Karpas-422 (cell line): ENCODE measurements around the gene AGAP1. TPM values are rescaled to one million over a fixed set of nuclear protein-coding genes. Genes with fewer than 3 reads are reported as not detected.

ENCODE experiments used
- DNase-seq: peaks from one replicate; pipeline ENCODE4 v3.0.0-alpha.2; 2015
- H2AFZ ChIP-seq: fragments of 200-600 bp; sonication (generic); 2 replicates; pipeline ENCODE4 v1.6.1; 2014; ENCODE audit warnings: antibody characterized with exemption, low read length, mixed read lengths
- H3K27ac ChIP-seq: fragments of 200-600 bp; sonication (generic); 2 replicates; pipeline ENCODE4 v1.5.1; 2014; ENCODE audit warnings: mild to moderate bottlenecking, low read length, moderate library complexity
- H3K27me3 ChIP-seq: fragments of 200-600 bp; sonication (generic); 2 replicates; pipeline ENCODE4 v1.6.1; 2014; ENCODE audit warnings: low read length, mixed read lengths
- H3K36me3 ChIP-seq: fragments of 200-600 bp; sonication (generic); 2 replicates; pipeline ENCODE4 v1.6.1; 2014; ENCODE audit warnings: low read length, mixed read lengths; ENCODE audit not compliant: insufficient read depth
- H3K4me1 ChIP-seq: fragments of 200-600 bp; sonication (generic); 2 replicates; pipeline ENCODE4 v1.6.1; 2014; ENCODE audit warnings: mild to moderate bottlenecking, low read length, mixed read lengths
- H3K4me2 ChIP-seq: fragments of 200-600 bp; sonication (generic); 2 replicates; pipeline ENCODE4 v1.6.1; 2014; ENCODE audit warnings: low read length, low read depth, mild to moderate bottlenecking; ENCODE audit not compliant: poor library complexity, severe bottlenecking
- H3K4me3 ChIP-seq: fragments of 200-600 bp; sonication (generic); 2 replicates; pipeline ENCODE4 v1.5.1; 2014; ENCODE audit warnings: mild to moderate bottlenecking, antibody characterized with exemption, low read length, mixed read lengths
- H3K79me2 ChIP-seq: fragments of 200-600 bp; sonication (generic); 2 replicates; pipeline ENCODE4 v1.6.1; 2014; ENCODE audit warnings: mild to moderate bottlenecking, low read length, mixed read lengths
- H3K9ac ChIP-seq: fragments of 200-600 bp; sonication (generic); 2 replicates; pipeline ENCODE4 v1.6.0; 2014; ENCODE audit warnings: low read length
- H3K9me2 ChIP-seq: fragments of 200-600 bp; sonication (generic), shearing (Covaris generic); replicated peaks from 2 replicates; pipeline ENCODE4 v1.6.0; 2014; ENCODE audit warnings: mild to moderate bottlenecking, low read length, moderate library complexity; ENCODE audit not compliant: insufficient read depth
- H3K9me3 ChIP-seq: fragments of 300-700, 200-600 bp; sonication (generic); 2 replicates; pipeline ENCODE4 v1.6.1; 2014; ENCODE audit warnings: low read length, mixed read lengths
- H4K20me1 ChIP-seq: fragments of 200-600 bp; sonication (generic); 2 replicates; pipeline ENCODE4 v1.6.1; 2014; ENCODE audit warnings: mild to moderate bottlenecking, antibody characterized with exemption, low read length, low read depth; ENCODE audit not compliant: insufficient read depth
- total RNA-seq: library from RNA; depleted of rRNA; stranded (reverse); fragments of >200 nt; shearing (Covaris generic); gene quantifications from 2 replicates; pipeline ENCODE4 v1.2.3, GENCODE V29; 2014; ENCODE audit warnings: low replicate concordance

Gene AGAP1
- total RNA-seq, 1 experiment from 2014 or later, result not detected

DNA sequence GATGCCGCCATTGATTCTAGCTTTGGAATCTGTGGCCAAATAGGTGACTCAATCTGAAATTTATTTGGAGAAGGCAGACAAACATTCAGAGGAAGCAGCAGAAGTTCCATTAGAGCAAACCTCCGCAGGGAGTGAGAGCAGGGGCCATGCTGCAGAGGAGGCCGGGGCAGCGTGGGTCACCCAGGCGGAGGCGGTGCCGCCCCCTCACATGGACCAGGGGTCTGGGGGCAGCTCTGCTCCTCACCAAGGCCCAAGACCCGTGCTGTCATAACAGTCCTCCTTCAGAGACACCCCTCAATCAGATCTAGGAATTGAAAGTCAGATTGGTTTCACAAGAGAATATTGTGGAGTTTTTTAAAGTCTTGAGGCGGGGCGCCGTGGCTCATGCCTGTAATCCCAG lies 582.0 kb downstream of the AGAP1 start:
- Histone ChIP-seq H4K20me1 (no peaks in the 10 kb centered on the region), H3K4me3 (no peak overlapping the region), H3K4me2 (no peak overlapping the region), H3K27ac (no peak overlapping the region), H3K9ac (no peak overlapping the region), H3K79me2 (no peaks in the 10 kb centered on the region), H2AFZ (no peak overlapping the region), H3K9me3 (no peaks in the 10 kb centered on the region), H3K27me3 (no peaks in the 10 kb centered on the region), H3K9me2 (no peaks in the 10 kb centered on the region), H3K4me1 (no peaks in the 10 kb centered on the region), H3K36me3 (no peaks in the 10 kb centered on the region)
- DNase-seq, result no peak

DNA sequence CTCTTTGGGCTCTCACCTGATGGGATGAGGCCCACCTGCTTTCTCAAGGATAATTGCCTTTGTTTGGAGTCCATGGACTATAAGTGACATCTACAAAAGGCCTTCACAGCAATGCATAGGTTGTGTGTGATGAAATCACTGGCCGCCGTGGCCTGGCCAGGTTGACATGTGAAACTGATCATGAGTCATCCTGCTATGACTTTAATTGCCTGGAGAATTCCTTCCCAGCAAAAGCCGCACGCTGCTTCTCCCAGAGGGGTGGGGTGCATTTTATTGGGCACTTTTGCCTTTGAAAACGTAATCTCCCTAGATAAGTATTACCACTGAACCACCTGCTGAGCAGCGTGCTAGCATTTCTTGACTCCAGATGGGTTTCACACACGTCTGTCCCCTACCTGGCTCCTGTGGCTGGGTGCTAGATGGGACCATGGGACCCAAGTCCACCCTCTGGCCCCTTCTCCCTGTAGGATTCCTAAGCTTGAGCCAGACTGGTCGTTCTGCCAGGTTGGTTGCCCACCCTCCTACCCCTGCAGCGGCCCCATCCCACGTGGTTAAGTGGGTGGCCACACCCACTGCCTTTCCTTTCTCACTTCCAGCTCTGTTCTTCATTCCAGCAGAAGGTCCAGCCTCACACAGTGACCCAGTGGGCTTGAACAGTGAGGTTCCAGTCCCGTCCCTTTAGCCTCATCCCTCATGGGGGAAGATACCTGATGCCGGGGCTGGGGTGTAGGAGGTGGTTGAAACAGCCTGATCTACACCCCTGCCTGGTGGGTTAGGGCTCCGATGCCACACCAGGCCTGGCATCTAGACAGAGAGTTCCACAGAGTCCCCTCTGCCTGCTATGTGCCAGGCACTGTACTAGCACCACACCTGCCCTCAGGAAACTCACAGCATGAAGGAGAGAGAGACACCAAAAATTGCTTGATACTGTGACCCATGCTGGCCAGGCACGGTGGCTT lies 584.7 kb downstream of the AGAP1 start:
- H3K4me2 ChIP-seq, result no peak overlapping the region
- H3K9me2 ChIP-seq, result no peaks in the 10 kb centered on the region
- no peak overlapping the region for H3K9ac ChIP-seq
- no peak overlapping the region for H3K27ac ChIP-seq
- H2AFZ ChIP-seq, result no peak overlapping the region
- no peaks in the 10 kb centered on the region for H3K36me3 ChIP-seq
- no peaks in the 10 kb centered on the region for H3K4me1 ChIP-seq
- H3K4me3 ChIP-seq, result no peak overlapping the region
- DNase-seq, result no peak
- H3K9me3 ChIP-seq, result no peaks in the 10 kb centered on the region
- no peaks in the 10 kb centered on the region for H3K79me2 ChIP-seq
- H3K27me3 ChIP-seq, result no peaks in the 10 kb centered on the region
- H4K20me1 ChIP-seq, result no peaks in the 10 kb centered on the region

DNA sequence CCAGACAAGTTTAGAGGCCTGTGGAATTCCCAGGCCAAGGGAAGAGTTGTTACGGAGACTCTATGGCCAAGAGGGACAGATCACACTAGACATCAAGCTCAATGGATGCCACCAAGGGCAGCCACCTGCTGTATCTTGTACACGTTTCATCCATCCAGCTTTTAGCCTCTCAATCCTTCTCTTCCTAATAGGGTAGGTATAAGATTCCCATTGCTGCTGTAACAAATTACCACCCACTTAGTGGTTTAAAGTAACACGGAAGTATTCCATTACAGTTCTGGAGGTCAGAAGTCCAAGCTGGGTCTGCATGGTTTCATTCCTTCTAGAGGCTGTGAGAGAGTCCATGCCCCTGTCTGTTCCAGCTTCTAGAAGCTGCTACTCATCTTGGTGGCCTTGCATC lies 586.6 kb downstream of the AGAP1 start:
- Histone ChIP-seq H3K4me1 (no peaks in the 10 kb centered on the region), H3K36me3 (no peaks in the 10 kb centered on the region), H3K27ac (no peak overlapping the region), H3K4me2 (no peak overlapping the region), H3K9me2 (no peaks in the 10 kb centered on the region), H4K20me1 (no peaks in the 10 kb centered on the region), H3K9me3 (no peaks in the 10 kb centered on the region), H3K27me3 (no peaks in the 10 kb centered on the region), H2AFZ (no peak overlapping the region), H3K79me2 (no peaks in the 10 kb centered on the region), H3K9ac (no peak overlapping the region), H3K4me3 (no peak overlapping the region)
- DNase-seq, result no peak

DNA sequence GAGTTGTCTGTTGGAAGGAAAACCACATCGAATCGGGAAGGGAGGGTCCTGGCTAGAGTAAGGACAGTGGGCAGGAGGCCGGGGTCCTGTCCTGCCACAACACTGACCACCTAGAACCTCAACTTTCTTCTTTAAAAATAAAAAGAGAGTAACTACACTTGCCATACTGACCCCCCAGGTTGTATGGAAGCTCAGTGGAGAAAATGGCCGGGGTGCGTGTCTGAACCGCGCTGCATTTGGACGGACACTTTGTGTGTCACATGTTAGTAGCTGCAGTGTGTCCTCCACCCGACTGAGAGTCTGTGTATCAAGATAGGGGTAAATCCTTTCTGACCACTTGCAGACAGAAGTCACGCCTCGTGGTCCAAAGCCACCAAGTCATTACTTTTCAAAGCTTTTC lies 587.3 kb downstream of the AGAP1 start:
- no peaks in the 10 kb centered on the region for H3K36me3 ChIP-seq
- H3K4me2 ChIP-seq, result no peak overlapping the region
- no peak overlapping the region for H2AFZ ChIP-seq
- H4K20me1 ChIP-seq, result no peaks in the 10 kb centered on the region
- no peak overlapping the region for H3K9ac ChIP-seq
- H3K27me3 ChIP-seq, result no peaks in the 10 kb centered on the region
- no peaks in the 10 kb centered on the region for H3K9me2 ChIP-seq
- H3K4me1 ChIP-seq, result no peaks in the 10 kb centered on the region
- H3K79me2 ChIP-seq, result no peaks in the 10 kb centered on the region
- no peak overlapping the region for H3K4me3 ChIP-seq
- DNase-seq, result no peak
- H3K9me3 ChIP-seq, result no peaks in the 10 kb centered on the region
- no peak overlapping the region for H3K27ac ChIP-seq

DNA sequence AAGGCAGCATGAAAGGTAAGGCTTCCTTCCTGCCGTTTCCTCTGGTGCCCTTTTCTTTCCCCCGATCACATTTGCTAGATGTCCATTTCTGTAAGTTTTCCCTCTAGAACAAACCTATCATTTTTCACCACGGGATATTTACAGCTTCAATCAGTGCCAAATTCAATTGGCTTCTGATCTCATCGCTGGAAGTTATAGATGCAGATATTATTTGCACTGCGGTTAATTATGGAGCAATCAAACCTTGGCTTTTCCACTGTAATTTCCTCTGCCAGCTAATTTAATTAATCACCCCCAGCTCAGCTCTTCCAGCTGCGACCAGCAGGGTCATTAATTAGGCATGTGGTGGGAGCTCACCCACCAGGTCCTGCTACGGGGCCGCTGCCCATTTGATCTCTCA lies 588.2 kb downstream of the AGAP1 start:
- H3K4me1 ChIP-seq, result no peaks in the 10 kb centered on the region
- no peak overlapping the region for H2AFZ ChIP-seq
- H3K9me2 ChIP-seq, result no peaks in the 10 kb centered on the region
- H4K20me1 ChIP-seq, result no peaks in the 10 kb centered on the region
- no peaks in the 10 kb centered on the region for H3K27me3 ChIP-seq
- no peak for DNase-seq
- H3K4me2 ChIP-seq, result no peak overlapping the region
- H3K27ac ChIP-seq, result no peak overlapping the region
- no peaks in the 10 kb centered on the region for H3K9me3 ChIP-seq
- H3K36me3 ChIP-seq, result no peaks in the 10 kb centered on the region
- H3K79me2 ChIP-seq, result no peaks in the 10 kb centered on the region
- no peak overlapping the region for H3K4me3 ChIP-seq
- no peak overlapping the region for H3K9ac ChIP-seq

DNA sequence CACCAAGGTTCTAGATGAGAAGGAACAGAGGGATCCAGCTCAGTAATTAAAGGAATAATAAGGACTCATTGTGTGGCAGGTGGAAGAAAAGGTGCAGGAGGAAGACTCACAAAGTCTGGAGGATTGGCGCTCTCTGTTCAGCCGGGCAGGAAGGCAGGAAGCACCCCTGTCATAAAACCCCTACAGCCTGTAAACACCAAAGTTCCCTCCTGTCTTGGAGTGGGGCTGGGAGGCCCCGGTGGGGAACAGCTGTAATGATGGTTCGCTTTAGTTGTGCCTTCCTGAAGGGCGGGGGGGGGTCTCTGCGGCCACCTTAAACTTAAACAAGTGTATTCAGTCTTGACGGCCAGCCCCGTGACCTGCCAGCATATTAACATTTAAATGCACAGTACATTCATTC lies 590.1 kb downstream of the AGAP1 start:
- Histone ChIP-seq H3K9ac (no peak overlapping the region), H3K4me1 (no peaks in the 10 kb centered on the region), H3K79me2 (no peaks in the 10 kb centered on the region), H2AFZ (no peak overlapping the region), H4K20me1 (no peaks in the 10 kb centered on the region), H3K4me2 (no peak overlapping the region), H3K27me3 (no peaks in the 10 kb centered on the region), H3K9me2 (no peaks in the 10 kb centered on the region), H3K36me3 (no peaks in the 10 kb centered on the region), H3K9me3 (no peaks in the 10 kb centered on the region), H3K27ac (no peak overlapping the region), H3K4me3 (no peak overlapping the region)
- DNase-seq, result no peak

DNA sequence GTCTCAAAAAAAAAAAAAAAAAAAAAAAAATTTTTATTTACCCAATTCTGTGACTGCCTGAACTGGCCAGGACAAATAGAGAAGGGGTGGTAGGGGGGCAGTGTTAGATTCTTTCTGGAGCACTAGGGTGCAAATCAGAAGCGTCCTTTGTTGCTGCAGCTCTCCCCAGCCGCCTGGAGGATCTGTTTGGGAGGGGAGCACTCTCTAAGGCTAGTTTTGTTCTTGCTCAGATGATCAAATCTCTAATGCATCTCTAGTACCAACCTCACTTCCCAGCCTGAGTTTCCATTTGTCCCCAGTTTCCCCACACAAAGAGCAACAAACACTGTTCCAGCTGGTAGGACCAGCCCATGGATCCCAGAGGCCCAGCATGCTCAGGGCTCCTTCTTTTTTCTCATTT lies 591.4 kb downstream of the AGAP1 start:
- Histone ChIP-seq H3K4me3 (no peak overlapping the region), H3K79me2 (no peaks in the 10 kb centered on the region), H2AFZ (no peak overlapping the region), H3K9me2 (no peaks in the 10 kb centered on the region), H3K9me3 (no peaks in the 10 kb centered on the region), H3K36me3 (no peaks in the 10 kb centered on the region), H3K27me3 (no peaks in the 10 kb centered on the region), H4K20me1 (no peaks in the 10 kb centered on the region), H3K4me2 (no peak overlapping the region), H3K27ac (no peak overlapping the region), H3K4me1 (no peaks in the 10 kb centered on the region), H3K9ac (no peak overlapping the region)
- no peak for DNase-seq

DNA sequence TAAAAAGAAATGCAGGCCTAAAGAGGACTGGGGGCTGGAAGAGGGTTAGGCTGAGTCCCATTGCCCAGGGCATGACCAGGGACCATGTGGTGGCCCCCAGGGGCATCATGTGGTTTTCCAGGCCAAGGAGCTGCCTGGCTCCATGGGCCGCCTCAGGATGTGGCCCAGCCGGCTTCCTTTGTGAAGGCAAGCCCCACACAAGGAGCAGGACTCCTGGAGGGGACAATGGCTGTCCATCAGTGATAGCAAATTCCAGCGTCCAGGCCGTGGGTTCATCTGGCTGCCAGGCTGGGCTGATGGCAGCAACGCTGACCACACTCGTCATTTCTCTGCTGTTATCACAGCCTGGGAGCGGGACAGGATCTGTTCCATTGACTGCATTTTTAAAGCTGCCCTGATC lies 591.8 kb downstream of the AGAP1 start:
- Histone ChIP-seq H3K9ac (no peak overlapping the region), H3K79me2 (no peaks in the 10 kb centered on the region), H3K27ac (no peak overlapping the region), H3K4me3 (no peak overlapping the region), H4K20me1 (no peaks in the 10 kb centered on the region), H3K9me3 (no peaks in the 10 kb centered on the region), H3K36me3 (no peaks in the 10 kb centered on the region), H3K9me2 (no peaks in the 10 kb centered on the region), H3K4me1 (no peaks in the 10 kb centered on the region), H2AFZ (no peak overlapping the region), H3K27me3 (no peaks in the 10 kb centered on the region), H3K4me2 (no peak overlapping the region)
- no peak for DNase-seq
